HFFc6 (cell line): ENCODE results near the gene FBXW5. TPM values are rescaled to one million over a fixed set of nuclear protein-coding genes. Genes with fewer than 3 reads are reported as not detected.

Source experiments
- DNase-seq: peaks from one replicate; pipeline ENCODE4 v3.0.0-alpha.2; 2018
- H3K27ac Mint-ChIP-seq: 2 replicates; pipeline ENCODE4 v1.8.0; 2020; ENCODE audit warnings: mild to moderate bottlenecking, mixed read lengths
- H3K27me3 Mint-ChIP-seq: 2 replicates; pipeline ENCODE4 v1.8.0; 2021; ENCODE audit warnings: mild to moderate bottlenecking, moderate library complexity, mixed read lengths; ENCODE audit not compliant: insufficient read depth
- H3K36me3 Mint-ChIP-seq: 2 replicates; pipeline ENCODE4 v1.8.0; 2021; ENCODE audit warnings: low read depth, mixed read lengths
- H3K4me1 Mint-ChIP-seq: 2 replicates; pipeline ENCODE4 v1.8.0; 2020; ENCODE audit warnings: low read depth, mixed read lengths
- H3K4me3 Mint-ChIP-seq: 2 replicates; pipeline ENCODE4 v1.8.0; 2020; ENCODE audit warnings: mild to moderate bottlenecking, moderate library complexity, mixed read lengths
- H3K9me3 Mint-ChIP-seq: 2 replicates; pipeline ENCODE4 v1.8.0; 2020; ENCODE audit warnings: mild to moderate bottlenecking, mixed read lengths
- CTCF ChIP-seq: fragments of 200-600 bp; sonication (generic); IDR thresholded peaks from 2 replicates; pipeline ENCODE4 v1.5.0; 2021; ENCODE audit warnings: antibody characterized with exemption, mild to moderate bottlenecking
- total RNA-seq, 6 experiments: library from RNA; stranded (reverse); fragmentation: NEBNext Ultra II Directional; extraction: Animal tissue kit (Norgen Biotek cat#: 25700); gene quantifications; 2 replicates in 1 of 6; 3 replicates in 5 of 6; pipeline ENCODE4 v1.2.3, GENCODE V29; 2021

Gene FBXW5
- total RNA-seq, 6 experiments from 2014 or later = 89.1 to 102 (median 94.4) TPM

GRCh38 chr9:136955202-136955942 lies 10.8 kb upstream of the FBXW5 start:
- peaks cover 4% of the 10 kb centered on the region for H3K27me3 Mint-ChIP-seq
- H3K4me3 Mint-ChIP-seq = no peak overlapping the region
- H3K27ac Mint-ChIP-seq = no peak overlapping the region
- no peaks in the 10 kb centered on the region for H3K4me1 Mint-ChIP-seq
- no peak for DNase-seq
- no peak for TF ChIP-seq CTCF
- H3K36me3 Mint-ChIP-seq = no peaks in the 10 kb centered on the region
- peaks cover 8% of the 10 kb centered on the region; the same call in 1 of the 2 replicates for H3K9me3 Mint-ChIP-seq

- TF ChIP-seq CTCF = no peak
- no peaks in the 10 kb centered on the region for H3K4me1 Mint-ChIP-seq
- H3K27me3 Mint-ChIP-seq = peaks cover 4% of the 10 kb centered on the region
- peaks cover 8% of the 10 kb centered on the region; the same call in 1 of the 2 replicates for H3K9me3 Mint-ChIP-seq
- H3K27ac Mint-ChIP-seq = no peak overlapping the region
- H3K36me3 Mint-ChIP-seq = no peaks in the 10 kb centered on the region
- no peak overlapping the region for H3K4me3 Mint-ChIP-seq
- DNase-seq = no peak
These were observed 9.9 kb upstream of the FBXW5 start for GRCh38 chr9:136954270-136955083.

GRCh38 chr9:136953771-136954269 lies 9.3 kb upstream of the FBXW5 start:
- Mint-ChIP-seq H3K36me3 (no peaks in the 10 kb centered on the region), H3K9me3 (peaks cover 8% of the 10 kb centered on the region; the same call in 1 of the 2 replicates), H3K27ac (no peak overlapping the region), H3K4me3 (no peak overlapping the region), H3K4me1 (no peaks in the 10 kb centered on the region), H3K27me3 (peaks cover 4% of the 10 kb centered on the region)
- DNase-seq = no peak
- TF ChIP-seq CTCF = no peak

- Mint-ChIP-seq H3K27ac (no peak overlapping the region), H3K4me3 (no peak overlapping the region), H3K27me3 (peaks cover 6% of the 10 kb centered on the region), H3K36me3 (no peaks in the 10 kb centered on the region), H3K9me3 (peaks cover 8% of the 10 kb centered on the region; the same call in 1 of the 2 replicates), H3K4me1 (peaks cover 2% of the 10 kb centered on the region; the same call in 1 of the 2 replicates)
- no peak for TF ChIP-seq CTCF
- no peak for DNase-seq
These were observed 8.6 kb upstream of the FBXW5 start for GRCh38 chr9:136952876-136953770.

GRCh38 chr9:136952321-136952850 lies 7.8 kb upstream of the FBXW5 start:
- TF ChIP-seq CTCF = no peak
- Mint-ChIP-seq H3K4me3 (no peak overlapping the region), H3K27ac (no peak overlapping the region), H3K36me3 (no peaks in the 10 kb centered on the region), H3K9me3 (peaks cover 8% of the 10 kb centered on the region; the same call in 1 of the 2 replicates), H3K27me3 (peaks cover 6% of the 10 kb centered on the region), H3K4me1 (peaks cover 5% of the 10 kb centered on the region; the same call in 1 of the 2 replicates)
- no peak for DNase-seq
